ENCODE data around the gene SAMD7.

- no peak for TF ChIP-seq JUN (IDR thresholded peaks at IDR 0.05; ENCODE audit: borderline replicate concordance, low read depth, low read length)
- no peak for TF ChIP-seq JUN (CRISPR knock-in tag; IDR thresholded peaks at IDR 0.05; ENCODE audit: borderline replicate concordance)
- no peak for TF ChIP-seq ZFP1 (CRISPR knock-in tag; IDR thresholded peaks at IDR 0.05)
- TF ChIP-seq AFF4 (CRISPR knock-in tag; IDR thresholded peaks at IDR 0.05) = no peak
- TF ChIP-seq RBM39 (optimal IDR thresholded peaks at IDR 0.05; ENCODE audit: low read depth, low read length) = no peak
- TF ChIP-seq TAL1 (IDR thresholded peaks at IDR 0.05) = no peak
Observed at GRCh38 chr3:169863458-169863899, 47.9 kb upstream of the SAMD7 start.

All from K562 (cell line).